ENCODE results near the gene NXF3.
"Not testable (repeated sequence)": the region's sequence is repeated elsewhere in the genome, so short reads cannot be mapped to it uniquely, and the experiment has no call there.

- TF ChIP-seq, protein P1, sequence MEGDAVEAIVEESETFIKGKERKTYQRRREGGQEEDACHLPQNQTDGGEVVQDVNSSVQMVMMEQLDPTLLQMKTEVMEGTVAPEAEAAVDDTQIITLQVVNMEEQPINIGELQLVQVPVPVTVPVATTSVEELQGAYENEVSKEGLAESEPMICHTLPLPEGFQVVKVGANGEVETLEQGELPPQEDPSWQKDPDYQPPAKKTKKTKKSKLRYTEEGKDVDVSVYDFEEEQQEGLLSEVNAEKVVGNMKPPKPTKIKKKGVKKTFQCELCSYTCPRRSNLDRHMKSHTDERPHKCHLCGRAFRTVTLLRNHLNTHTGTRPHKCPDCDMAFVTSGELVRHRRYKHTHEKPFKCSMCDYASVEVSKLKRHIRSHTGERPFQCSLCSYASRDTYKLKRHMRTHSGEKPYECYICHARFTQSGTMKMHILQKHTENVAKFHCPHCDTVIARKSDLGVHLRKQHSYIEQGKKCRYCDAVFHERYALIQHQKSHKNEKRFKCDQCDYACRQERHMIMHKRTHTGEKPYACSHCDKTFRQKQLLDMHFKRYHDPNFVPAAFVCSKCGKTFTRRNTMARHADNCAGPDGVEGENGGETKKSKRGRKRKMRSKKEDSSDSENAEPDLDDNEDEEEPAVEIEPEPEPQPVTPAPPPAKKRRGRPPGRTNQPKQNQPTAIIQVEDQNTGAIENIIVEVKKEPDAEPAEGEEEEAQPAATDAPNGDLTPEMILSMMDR (conservative IDR thresholded peaks at IDR 0.05; ENCODE audit: low read depth, low read length), result not testable (repeated sequence)
- not testable (repeated sequence) for TF ChIP-seq EZH2 (IDR thresholded peaks at IDR 0.05; ENCODE audit: borderline replicate concordance, low read depth, low read length, poor library complexity, severe bottlenecking)
Observed at GRCh38 chrX:103136528-103136927, 43.6 kb upstream of the NXF3 start.
